IMR-90 (cell line): ENCODE data around the gene VAMP8. TPM values are rescaled to one million over a fixed set of nuclear protein-coding genes. Genes with fewer than 3 reads are reported as not detected.

Source experiments
- ATAC-seq: fragments of 200-7000 bp; cut with Tn5 transposase; 2 replicates; pipeline ENCODE4 v1.9.1; 2020; ENCODE audit warnings: low read depth, mild to moderate bottlenecking, moderate library complexity
- BruUV-seq: library from RNA; stranded (reverse); fragments of 400-500 nt; replicated peaks from 2 replicates; lab custom pipeline; 2021; lab: Mats Ljungman, UMichigan
- CTCF ChIA-PET: fragments of 300-600 bp; formaldehyde crosslinking; extraction: SDS; loops from one replicate; lab custom pipeline; 2021; ENCODE audit warnings: antibody characterized with exemption; lab: Yijun Ruan, JAX
- POLR2A ChIA-PET: fragments of 300-600 bp; sonication (Branson Sonifier 250); formaldehyde crosslinking; loops from one replicate; lab custom pipeline; 2022; ENCODE audit warnings: antibody characterized with exemption; ENCODE audit not compliant: unreplicated experiment; lab: Charles Lee
- DNase-seq: peaks from one replicate; pipeline ENCODE4 v3.0.0; 2013
- H2AFZ ChIP-seq: replicated peaks from 2 replicates; pipeline ENCODE3; 2013; ENCODE audit warnings: low read length, mild to moderate bottlenecking; ENCODE audit not compliant: poor library complexity
- H2AK5ac ChIP-seq: 2 replicates; pipeline ENCODE4 v1.6.1; 2013; ENCODE audit warnings: low read depth, low read length, inconsistent platforms
- H2AK9ac ChIP-seq: replicated peaks from 2 replicates; pipeline ENCODE3; 2013; ENCODE audit warnings: mild to moderate bottlenecking, low read depth, low read length, moderate library complexity; ENCODE audit not compliant: poor library complexity
- H2BK120ac ChIP-seq: 2 replicates; pipeline ENCODE4 v1.6.1; 2013; ENCODE audit warnings: low read depth, low read length, inconsistent platforms
- H2BK15ac ChIP-seq: 3 replicates; pipeline ENCODE4 v1.6.1; 2013; ENCODE audit warnings: low read depth, low read length, inconsistent platforms
- H2BK20ac ChIP-seq: 2 replicates; pipeline ENCODE4 v1.6.1; 2013; ENCODE audit warnings: low read depth, mild to moderate bottlenecking, inconsistent platforms, low read length, moderate library complexity
- H2BK5ac ChIP-seq: 2 replicates; pipeline ENCODE4 v1.6.1; 2013; ENCODE audit warnings: mild to moderate bottlenecking, low read depth, low read length, inconsistent platforms; ENCODE audit not compliant: poor library complexity, severe bottlenecking
- H3K14ac ChIP-seq: replicated peaks from 2 replicates; pipeline ENCODE4 v1.6.1; 2013; ENCODE audit warnings: low read depth, low read length, inconsistent platforms
- H3K18ac ChIP-seq: 2 replicates; pipeline ENCODE4 v1.6.1; 2013; ENCODE audit warnings: low read depth, low read length, control low read depth
- H3K23ac ChIP-seq: 2 replicates; pipeline ENCODE4 v1.6.1; 2013; ENCODE audit warnings: low read depth, low read length, inconsistent platforms
- H3K27ac ChIP-seq: 2 replicates; pipeline ENCODE4 v1.5.1; 2013; ENCODE audit warnings: mild to moderate bottlenecking, control low read depth, low read length; ENCODE audit not compliant: insufficient read depth
- H3K27me3 ChIP-seq: 2 replicates; pipeline ENCODE4 v1.6.1; 2013; ENCODE audit warnings: low read length; ENCODE audit not compliant: control insufficient read depth, insufficient read depth
- H3K36me3 ChIP-seq: 2 replicates; pipeline ENCODE4 v1.6.1; 2013; ENCODE audit warnings: low read length, mixed read lengths; ENCODE audit not compliant: control insufficient read depth, insufficient read depth
- H3K4ac ChIP-seq: 2 replicates; pipeline ENCODE4 v1.6.1; 2013; ENCODE audit warnings: low read depth, low read length, inconsistent platforms
- H3K4me1 ChIP-seq: 2 replicates; pipeline ENCODE4 v1.6.1; 2013; ENCODE audit warnings: low read length, mixed read lengths; ENCODE audit not compliant: control insufficient read depth, insufficient read depth
- H3K4me2 ChIP-seq: 2 replicates; pipeline ENCODE4 v1.6.1; 2013; ENCODE audit warnings: low read depth, mild to moderate bottlenecking, control low read depth, low read length, moderate library complexity
- H3K4me3 ChIP-seq: 2 replicates; pipeline ENCODE4 v1.5.1; 2013; ENCODE audit warnings: low read depth, mild to moderate bottlenecking, control low read depth, low read length, moderate library complexity; ENCODE audit not compliant: insufficient read depth
- H3K56ac ChIP-seq: 2 replicates; pipeline ENCODE4 v1.6.1; 2013; ENCODE audit warnings: low read length, inconsistent platforms; ENCODE audit not compliant: insufficient read depth; ENCODE audit errors: extremely low read depth
- H3K79me1 ChIP-seq, 2 experiments: 2 replicates each; pipeline ENCODE4 v1.6.1; 2013; ENCODE audit warnings: low read length in 2 of 2, inconsistent platforms in 1 of 2, low read depth in 1 of 2
- H3K9ac ChIP-seq: 2 replicates; pipeline ENCODE4 v1.6.1; 2013; ENCODE audit warnings: low read depth, low read length, control low read depth
- H3K9me1 ChIP-seq: 2 replicates; pipeline ENCODE4 v1.6.1; 2013; ENCODE audit warnings: low read length, inconsistent platforms; ENCODE audit not compliant: insufficient read depth
- H3K9me3 ChIP-seq: 2 replicates; pipeline ENCODE4 v1.6.1; 2013; ENCODE audit warnings: low read length; ENCODE audit not compliant: control insufficient read depth, insufficient read depth
- H4K20me1 ChIP-seq: 2 replicates; pipeline ENCODE4 v1.6.1; 2013; ENCODE audit warnings: low read length, inconsistent platforms; ENCODE audit not compliant: insufficient read depth
- H4K5ac ChIP-seq: 2 replicates; pipeline ENCODE4 v1.6.1; 2013; ENCODE audit warnings: mild to moderate bottlenecking, low read depth, low read length, control low read depth
- H4K8ac ChIP-seq, 2 experiments: 2 replicates each; pipeline ENCODE4 v1.6.1; 2013; ENCODE audit warnings: low read depth in 2 of 2, low read length in 2 of 2, control low read depth in 1 of 2, inconsistent platforms in 1 of 2
- H4K91ac ChIP-seq: 2 replicates; pipeline ENCODE4 v1.6.1; 2013; ENCODE audit warnings: low read depth, low read length, inconsistent platforms; ENCODE audit not compliant: insufficient read depth
- CEBPB ChIP-seq: IDR thresholded peaks from 2 replicates; pipeline ENCODE4 v1.6.1; 2012; ENCODE audit warnings: low read depth, low read length, improper control_type of control experiment
- CHD1 ChIP-seq: IDR thresholded peaks from 2 replicates; pipeline ENCODE4 v1.6.1; 2012; ENCODE audit warnings: low read depth, low read length, improper control_type of control experiment
- MAFK ChIP-seq: IDR thresholded peaks from 2 replicates; pipeline ENCODE4 v1.6.1; 2012; ENCODE audit warnings: low read depth, low read length, improper control_type of control experiment
- SMC3 ChIP-seq: fragments of 150-350 bp; IDR thresholded peaks from 2 replicates; pipeline ENCODE4 v1.6.1; 2016; ENCODE audit warnings: low read depth, mild to moderate bottlenecking, antibody characterized with exemption, low read length, moderate library complexity
- WGBS, 2 experiments: methylation state at CpG; one replicate each; pipeline versions ENCODE4 v1.1.5 to v1.1.7; 2013; ENCODE audit warnings: missing lambda C conversion rate in 2 of 2; ENCODE audit not compliant: insufficient read length in 1 of 2; ENCODE audit errors: extremely low coverage in 2 of 2; 5-methylcytosine and 5-hydroxymethylcytosine counted together
- dilution Hi-C: fragments of 300-500 bp; cut with HindIII; formaldehyde crosslinking; loops from one replicate; pipeline ENCODE4 v1.14.3; 2018; ENCODE audit warnings: low sequenced_read_pairs; ENCODE audit not compliant: unreplicated experiment
- in situ Hi-C: fragments of 300-500 bp; cut with MboI; formaldehyde crosslinking; loops from 3 replicates; pipeline ENCODE4 v1.14.3; 2019; ENCODE audit warnings: low sequenced_read_pairs, inconsistent platforms, mixed read lengths
- intact Hi-C: fragments of 100-400 bp; cut with micrococcal nuclease; formaldehyde crosslinking; loops from 2 replicates; pipeline ENCODE4 v1.10.0; 2022
- polyA plus RNA-seq, 3 experiments: library from polyadenylated mRNA; depleted of rRNA; stranded (reverse); fragments of >200 nt; gene quantifications; 2 replicates each; pipeline ENCODE4 v1.2.3, GENCODE V29; 2012; ENCODE audit warnings: low replicate concordance in 1 of 3
- total RNA-seq: library from RNA; depleted of rRNA; stranded (reverse); fragments of >200 nt; gene quantifications from 2 replicates; pipeline ENCODE4 v1.2.3, GENCODE V29; 2012

Gene VAMP8
- total and polyA plus RNA-seq, 2 of the 4 experiments (the other 2 are of a cell fraction): 0.90 to 1.9 TPM

DNA sequence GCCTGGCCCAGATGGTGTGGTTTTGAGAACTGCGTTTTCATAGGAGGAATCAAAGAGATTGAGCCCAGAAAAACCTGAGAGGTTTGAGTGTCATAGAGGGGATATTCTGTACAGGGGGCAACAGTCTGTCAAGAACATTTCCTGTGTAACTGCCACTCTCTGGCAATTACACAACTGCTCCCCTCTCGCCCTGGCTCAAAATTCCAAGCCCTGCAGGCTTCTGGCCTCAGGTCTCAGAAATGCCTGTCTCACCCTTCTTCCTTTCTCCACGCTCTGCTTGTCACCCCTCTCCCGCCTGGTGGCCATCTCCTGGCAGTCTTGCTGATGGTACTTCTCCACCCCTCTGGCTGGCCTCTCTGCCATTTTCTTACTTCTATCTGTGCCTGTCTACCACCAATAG lies 10.8 kb downstream of the VAMP8 start:
- H3K79me1 ChIP-seq: peaks cover 19 to 74% of the 10 kb centered on the region in 2 experiments
- TF ChIP-seq CEBPB (no peak), SMC3 (no peak), MAFK (no peak), CHD1 (no peak)
- H2BK120ac ChIP-seq: no peak overlapping the region
- 75% methylated on average over 4 of the region's 4 CpGs; no CpG with 5 or more reads in 1 of the 2 experiments for WGBS, 2 experiments
- H2AK9ac ChIP-seq: no peak overlapping the region
- no TSS peak for BruUV-seq
- H3K9ac ChIP-seq: no peak overlapping the region
- H3K27me3 ChIP-seq: no peaks in the 10 kb centered on the region
- H3K36me3 ChIP-seq: no peaks in the 10 kb centered on the region
- peaks cover 7% of the 10 kb centered on the region; the same call in 1 of the 2 replicates for H4K20me1 ChIP-seq
- no peak overlapping the region for H2BK15ac ChIP-seq
- H2BK20ac ChIP-seq: peak overlapping the region; percentile 1; the same call in 1 of the 2 replicates
- no peak overlapping the region for H3K56ac ChIP-seq
- peaks cover 40% of the 10 kb centered on the region for H3K4me1 ChIP-seq
- H3K9me1 ChIP-seq: peaks cover 40% of the 10 kb centered on the region
- H3K4ac ChIP-seq: no peak overlapping the region
- no peak overlapping the region for H3K18ac ChIP-seq
- no peak overlapping the region for H3K4me2 ChIP-seq
- in situ Hi-C loops: no loop called here
- intact Hi-C loops: no loop called here
- ChIA-PET CTCF (no interaction called here), POLR2A (interaction anchor here (1.2 kb wide), 1 partner anchor 8 kb away, joined by 9 read pairs; the partner anchor contains the start of gene RNF181)
- H3K14ac ChIP-seq: no peak overlapping the region
- no peak overlapping the region for H2AK5ac ChIP-seq
- DNase-seq (no peak), ATAC-seq (no peak)
- H3K9me3 ChIP-seq: no peaks in the 10 kb centered on the region
- H3K23ac ChIP-seq: no peak overlapping the region
- H4K5ac ChIP-seq: no peak overlapping the region
- no peak overlapping the region for H2BK5ac ChIP-seq
- H3K27ac ChIP-seq: no peak overlapping the region
- no peak overlapping the region for H4K8ac ChIP-seq
- H3K4me3 ChIP-seq: no peak overlapping the region
- no peak overlapping the region for H4K91ac ChIP-seq
- dilution Hi-C loops: no loop called here
- H2AFZ ChIP-seq: no peak overlapping the region
